ENCODE measurements around the gene CCNB2.

- TF ChIP-seq CTCF (conservative IDR thresholded peaks at IDR 0.05 in 1 of 2, IDR thresholded peaks at IDR 0.05 in 1 of 2; ENCODE audit: extremely low read depth in 1 of 2, insufficient read depth in 1 of 2, low read depth in 1 of 2, low read length in 2 of 2) (no peak), EZH2 (IDR thresholded peaks at IDR 0.05; ENCODE audit: borderline replicate concordance, low read length) (no peak)
These were observed 11.8 kb downstream of the CCNB2 start for GRCh38 chr15:59116771-59117170.
